Peyer's patch (tissue), 4 donors: ENCODE data around the gene MT1M.

Source experiments
- POLR2A ChIP-seq, 2 donors: fragments of 450-650 bp; IDR thresholded peaks; one replicate each; pipeline ENCODE4 v1.5.1; 2017; ENCODE audit warnings: antibody characterized with exemption in 2 of 2, mild to moderate bottlenecking in 2 of 2, moderate library complexity in 2 of 2
- TF ChIP-seq, protein P1 (sequence below), 6 experiments: fragments of 450-650 bp in 4 of 6; fragments of 200-600 bp in 2 of 6; sonication (generic) in 1 of 6; IDR thresholded peaks; one replicate each; pipeline ENCODE4 v1.5.1; 2017 to 2019; ENCODE audit warnings: antibody characterized with exemption in 6 of 6, mild to moderate bottlenecking in 3 of 6, moderate library complexity in 1 of 6

DNA sequence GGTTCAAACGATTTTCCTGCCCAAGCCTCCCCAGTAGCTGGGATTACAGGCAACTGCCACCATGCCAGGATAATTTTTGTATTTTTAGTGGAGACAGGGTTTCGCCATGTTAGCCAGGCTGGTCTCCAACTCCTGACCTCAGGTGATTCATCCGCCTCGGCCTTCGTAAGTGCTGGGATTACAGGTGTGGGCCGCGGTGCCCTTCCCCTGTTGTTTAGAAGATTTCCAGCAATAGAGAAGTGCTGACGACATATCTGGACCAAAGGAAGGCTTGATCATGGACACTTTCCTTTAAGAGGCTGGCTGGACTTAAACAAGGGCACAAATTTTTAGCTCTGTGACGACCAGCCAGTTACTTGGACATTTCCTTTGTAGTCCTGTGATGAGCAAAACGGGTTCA lies 1.3 kb upstream of the MT1M start:
- no peak for TF ChIP-seq POLR2A (IDR thresholded peaks at IDR 0.05)
- TF ChIP-seq, protein P1, sequence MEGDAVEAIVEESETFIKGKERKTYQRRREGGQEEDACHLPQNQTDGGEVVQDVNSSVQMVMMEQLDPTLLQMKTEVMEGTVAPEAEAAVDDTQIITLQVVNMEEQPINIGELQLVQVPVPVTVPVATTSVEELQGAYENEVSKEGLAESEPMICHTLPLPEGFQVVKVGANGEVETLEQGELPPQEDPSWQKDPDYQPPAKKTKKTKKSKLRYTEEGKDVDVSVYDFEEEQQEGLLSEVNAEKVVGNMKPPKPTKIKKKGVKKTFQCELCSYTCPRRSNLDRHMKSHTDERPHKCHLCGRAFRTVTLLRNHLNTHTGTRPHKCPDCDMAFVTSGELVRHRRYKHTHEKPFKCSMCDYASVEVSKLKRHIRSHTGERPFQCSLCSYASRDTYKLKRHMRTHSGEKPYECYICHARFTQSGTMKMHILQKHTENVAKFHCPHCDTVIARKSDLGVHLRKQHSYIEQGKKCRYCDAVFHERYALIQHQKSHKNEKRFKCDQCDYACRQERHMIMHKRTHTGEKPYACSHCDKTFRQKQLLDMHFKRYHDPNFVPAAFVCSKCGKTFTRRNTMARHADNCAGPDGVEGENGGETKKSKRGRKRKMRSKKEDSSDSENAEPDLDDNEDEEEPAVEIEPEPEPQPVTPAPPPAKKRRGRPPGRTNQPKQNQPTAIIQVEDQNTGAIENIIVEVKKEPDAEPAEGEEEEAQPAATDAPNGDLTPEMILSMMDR (IDR thresholded peaks at IDR 0.05): no peak
